ENCODE data around the gene MED4.

Gene MED4

DNA sequence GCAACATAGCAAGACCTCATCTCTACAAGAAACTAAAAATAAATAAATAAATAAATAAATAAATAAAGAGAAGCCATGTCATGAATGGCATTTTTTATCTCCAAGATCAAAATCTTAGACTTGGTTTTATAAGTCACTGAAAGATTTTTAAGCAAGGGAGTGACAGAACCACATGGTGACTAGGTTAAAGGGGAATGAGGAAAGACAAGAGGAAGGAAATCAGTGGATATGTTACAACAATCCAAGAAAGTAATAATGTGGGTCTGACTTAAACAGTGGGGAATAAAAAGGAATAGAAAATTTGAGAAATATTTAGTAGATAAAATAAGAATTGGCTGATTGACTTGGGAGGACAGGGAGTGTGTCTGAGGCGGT is 18.8 kb upstream of the MED4 start:
- TF ChIP-seq POLR2A (IDR thresholded peaks at IDR 0.05; ENCODE audit: low read depth, low read length), result no peak
- no peak for DNase-seq (ENCODE audit: insufficient read length, low spot score)

DNA sequence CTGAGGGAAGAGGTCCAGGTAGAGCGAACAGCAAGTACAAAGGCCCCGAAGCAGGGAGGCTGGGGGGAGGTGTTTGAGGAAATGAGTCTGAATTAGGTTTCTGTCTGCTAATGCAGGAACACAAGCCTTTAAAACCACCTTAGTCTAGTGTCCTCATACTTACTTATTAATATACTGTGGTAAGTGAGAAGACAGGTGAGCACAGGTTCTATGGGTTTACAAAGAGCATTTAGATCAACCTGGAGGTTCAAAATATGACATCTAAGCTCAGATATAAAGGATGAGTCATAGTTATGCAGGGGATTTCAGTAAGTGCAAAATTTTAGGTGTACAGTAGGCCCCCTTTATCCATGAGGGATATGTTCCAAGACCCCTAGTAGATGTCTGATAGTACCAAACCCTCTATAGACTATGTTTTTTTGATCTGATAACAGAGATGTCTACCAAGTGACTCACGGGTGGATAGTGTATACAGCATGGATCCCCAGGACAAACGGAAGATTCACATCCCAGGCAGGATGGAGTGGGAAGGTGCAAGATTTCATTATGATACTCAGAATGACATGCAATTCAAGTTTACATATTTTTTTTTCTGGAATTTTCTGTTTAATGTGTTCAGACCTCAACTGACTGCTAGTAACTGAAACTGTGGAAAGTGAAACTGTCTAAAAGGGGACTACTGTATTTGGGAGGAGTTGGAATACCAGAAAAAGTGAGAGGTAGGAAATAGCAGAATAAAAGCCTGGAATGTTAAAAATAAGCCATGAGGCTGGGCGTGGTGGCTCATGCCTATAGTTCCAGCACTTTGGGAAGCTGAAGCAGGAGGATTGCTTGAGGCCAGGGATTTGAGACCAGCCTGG is 18.2 kb upstream of the MED4 start:
- TF ChIP-seq POLR2A (IDR thresholded peaks at IDR 0.05; ENCODE audit: low read depth, low read length), result no peak
- DNase-seq (ENCODE audit: insufficient read length, low spot score) (no peak), FAIRE-seq (no peak)

More for the DNA sequence above, 18.8 kb upstream of the MED4 start:
- FAIRE-seq, result no peak

DNA sequence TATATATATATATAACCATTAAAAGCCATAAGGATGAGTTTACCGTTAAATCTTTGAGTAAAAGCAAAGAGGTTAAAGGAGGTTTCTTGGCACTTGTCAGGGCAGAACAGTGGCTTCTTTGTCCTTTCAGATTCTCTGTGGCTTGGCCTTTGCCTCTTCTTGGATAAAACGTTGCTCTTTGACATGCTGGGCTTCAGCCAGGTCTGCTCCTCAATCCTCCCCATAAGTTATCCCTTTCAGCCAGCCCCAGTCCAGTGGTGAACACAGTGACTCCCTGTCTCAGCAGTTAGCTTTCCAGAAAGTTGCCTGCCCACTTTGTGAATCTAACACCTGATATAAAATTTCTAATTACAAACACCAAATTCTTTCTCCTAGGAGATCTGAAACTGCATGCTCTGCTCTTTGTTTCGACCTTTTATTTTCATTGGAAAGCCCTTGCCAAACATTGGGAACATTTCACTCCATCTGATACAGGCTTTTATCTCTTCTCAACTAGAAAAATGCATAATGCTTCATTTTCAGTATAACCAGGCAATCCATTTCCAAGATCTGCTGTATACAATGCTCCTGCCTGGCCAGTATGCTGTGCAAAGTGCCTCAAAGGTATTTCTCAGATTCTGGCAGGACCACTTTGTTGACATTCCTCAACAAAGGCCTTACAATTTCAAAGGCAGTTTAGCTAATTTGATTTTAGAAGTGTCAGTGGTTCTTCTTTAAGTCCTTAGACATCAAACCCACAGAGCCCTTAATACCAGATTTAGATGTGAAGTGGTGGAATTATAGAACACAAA is 16.2 kb upstream of the MED4 start:
- FAIRE-seq (peak; percentile 61), DNase-seq (ENCODE audit: insufficient read length, low spot score) (no peak)
- no peak for TF ChIP-seq POLR2A (IDR thresholded peaks at IDR 0.05; ENCODE audit: low read depth, low read length)

DNA sequence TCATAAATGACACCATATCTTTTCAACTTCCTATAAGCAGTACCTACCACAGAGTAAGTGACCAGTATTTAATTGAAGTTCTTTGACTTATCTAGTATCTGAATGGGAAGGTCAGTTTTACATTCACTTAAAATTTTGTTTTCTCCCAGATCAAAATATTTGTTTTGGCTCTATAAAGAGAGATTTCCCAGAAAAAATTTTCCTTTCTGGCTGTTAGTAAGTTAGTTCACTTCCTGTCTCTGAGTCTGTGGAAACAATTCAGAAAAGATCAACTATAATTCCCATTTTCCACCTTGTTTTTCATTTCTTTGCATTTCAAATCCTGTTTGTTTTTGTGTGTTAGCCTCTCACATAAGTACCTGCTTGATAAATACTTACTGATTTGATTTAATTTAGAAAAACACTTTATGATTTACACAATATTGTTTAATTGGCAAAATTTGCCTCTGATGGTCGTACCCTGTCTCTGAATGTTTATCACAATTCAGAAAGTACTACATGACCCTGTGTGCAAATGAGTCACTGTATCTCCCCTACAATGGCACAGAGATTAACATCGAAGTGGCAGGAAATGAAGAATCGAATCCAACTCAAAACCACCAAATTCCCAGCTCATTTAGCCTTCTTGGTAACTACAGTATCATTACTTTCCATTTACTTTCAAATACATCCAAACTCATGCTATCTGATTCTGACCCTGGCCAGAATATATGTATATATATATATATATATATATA is 15.4 kb upstream of the MED4 start:
- DNase-seq (ENCODE audit: insufficient read length, low spot score) (no peak), FAIRE-seq (peak; percentile 55)

GRCh38 chr13:48108106-48108505 is 13.2 kb upstream of the MED4 start:
- TF ChIP-seq POLR2A (IDR thresholded peaks at IDR 0.05; ENCODE audit: low read depth, low read length), result no peak
- FAIRE-seq (no peak), DNase-seq (ENCODE audit: insufficient read length, low spot score) (no peak)

More for the DNA sequence above, 15.4 kb upstream of the MED4 start:
- TF ChIP-seq POLR2A (IDR thresholded peaks at IDR 0.05; ENCODE audit: low read depth, low read length), result no peak

DNA sequence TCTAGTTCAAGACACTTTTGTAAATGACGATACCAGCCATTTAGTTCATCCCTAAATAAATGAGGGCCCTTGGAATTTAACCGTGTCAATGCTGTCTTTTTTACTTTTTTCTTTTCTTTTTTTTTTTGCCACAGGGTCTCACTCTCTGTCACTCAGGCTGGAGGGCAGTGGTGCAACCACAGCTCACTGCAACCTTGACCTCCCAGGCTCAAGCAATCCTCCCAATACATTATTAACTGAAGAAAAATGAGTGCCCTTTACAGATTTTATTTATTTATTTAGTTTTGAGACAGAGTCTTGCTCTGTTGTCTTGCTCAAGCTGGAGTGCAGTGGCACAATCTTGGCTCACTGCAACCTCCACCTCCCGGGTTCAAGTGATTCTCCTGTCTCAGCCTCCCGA is 2.9 kb upstream of the MED4 start:
- no peak for FAIRE-seq
- no peak for DNase-seq (ENCODE audit: insufficient read length, low spot score)

GRCh38 chr13:48096670-48097069 is 1.8 kb upstream of the MED4 start:
- no peak for TF ChIP-seq POLR2A (IDR thresholded peaks at IDR 0.05; ENCODE audit: low read depth, low read length)
- no peak for FAIRE-seq
- DNase-seq (ENCODE audit: insufficient read length, low spot score), result no peak

More for the DNA sequence above, 2.9 kb upstream of the MED4 start:
- TF ChIP-seq POLR2A (IDR thresholded peaks at IDR 0.05; ENCODE audit: low read depth, low read length), result no peak

GRCh38 chr13:48094404-48094780 is 512 bp downstream of the MED4 start:
- TF ChIP-seq POLR2A (IDR thresholded peaks at IDR 0.05; ENCODE audit: low read depth, low read length), result no peak
- no peak for FAIRE-seq
- DNase-seq (ENCODE audit: insufficient read length, low spot score), result no peak

GRCh38 chr13:48093588-48093987 is 1.3 kb downstream of the MED4 start:
- DNase-seq (ENCODE audit: insufficient read length, low spot score), result no peak
- TF ChIP-seq POLR2A (IDR thresholded peaks at IDR 0.05; ENCODE audit: low read depth, low read length), result no peak
- FAIRE-seq, result no peak

GRCh38 chr13:48086272-48086671 is 8.6 kb downstream of the MED4 start:
- no peak for TF ChIP-seq POLR2A (IDR thresholded peaks at IDR 0.05; ENCODE audit: low read depth, low read length)
- DNase-seq (ENCODE audit: insufficient read length, low spot score) (no peak), FAIRE-seq (no peak)

DNA sequence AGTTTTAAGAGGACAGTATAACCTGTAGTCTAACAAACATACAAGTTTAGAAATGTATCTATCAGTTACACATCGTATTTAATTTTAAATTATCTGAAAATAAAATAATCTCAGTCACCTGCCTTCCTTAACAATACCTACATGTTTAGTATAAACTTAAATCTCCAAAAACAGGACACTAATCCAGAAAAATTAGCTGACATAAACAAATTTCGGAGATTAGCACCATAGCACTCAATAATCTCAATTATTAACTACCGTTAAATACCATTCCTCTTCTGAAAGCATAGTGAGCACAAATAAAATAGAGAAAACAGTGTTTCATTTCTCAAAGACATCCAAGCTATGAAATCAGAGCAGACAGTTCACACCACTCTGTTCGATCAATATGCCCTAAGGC is 13.2 kb downstream of the MED4 start:
- FAIRE-seq (no peak), DNase-seq (ENCODE audit: insufficient read length, low spot score) (no peak)
- TF ChIP-seq POLR2A (IDR thresholded peaks at IDR 0.05; ENCODE audit: low read depth, low read length), result no peak

- TF ChIP-seq POLR2A (IDR thresholded peaks at IDR 0.05; ENCODE audit: low read depth, low read length), result no peak
- FAIRE-seq (no peak), DNase-seq (ENCODE audit: insufficient read length, low spot score) (no peak)
Measured at GRCh38 chr13:48078251-48078656, 16.6 kb downstream of the MED4 start.

DNA sequence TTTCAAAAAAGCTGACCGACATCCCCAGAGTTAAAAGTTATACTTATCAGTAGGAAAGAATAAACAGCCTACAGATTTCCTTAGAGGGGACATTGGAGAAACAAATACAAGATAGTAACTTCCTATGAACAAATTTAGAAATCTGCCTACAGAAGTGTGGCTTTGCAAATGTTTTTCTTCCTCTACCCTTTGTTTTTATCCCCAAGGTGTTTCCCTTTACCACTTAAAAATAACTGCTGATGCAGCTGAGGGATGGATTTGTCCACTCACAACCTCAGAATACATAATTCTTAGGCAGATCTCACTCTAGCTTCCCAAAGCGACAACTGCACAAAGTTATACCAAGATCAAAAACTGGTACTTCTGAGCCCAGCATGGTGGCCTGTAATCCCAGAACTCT is 20.9 kb downstream of the MED4 start:
- no peak for DNase-seq (ENCODE audit: insufficient read length, low spot score)
- no peak for TF ChIP-seq POLR2A (IDR thresholded peaks at IDR 0.05; ENCODE audit: low read depth, low read length)
- no peak for FAIRE-seq

- TF ChIP-seq POLR2A (IDR thresholded peaks at IDR 0.05; ENCODE audit: low read depth, low read length), result no peak
- FAIRE-seq, result no peak
- DNase-seq (ENCODE audit: insufficient read length, low spot score), result no peak
Measured at GRCh38 chr13:48072787-48073186, 22.1 kb downstream of the MED4 start.
